NCI-H1417 (cell line): Measurements from ENCODE around the gene PHF21B.
"Not testable (repeated sequence)": the region's sequence is repeated elsewhere in the genome, so short reads cannot be mapped to it uniquely, and the experiment has no call there.

Experiments
- DNase-seq, 3 experiments: peaks; one replicate each; lab custom pipeline; 2025; lab: John Stamatoyannopoulos, UW

The PHF21B gene

GRCh38 chr22:45009606-45010531 is at the start of gene PHF21B:
TSS of gene PHF21B (minus strand) at chr22:45010005. CDS start at chr22:45009549, 456 bp downstream.
- DNase-seq, result peak; percentile 63 to 76 (median 70)

GRCh38 chr22:45059296-45059695 is 49.5 kb upstream of the PHF21B start:
- no peak for DNase-seq

GRCh38 chr22:45058622-45058912 is 48.8 kb upstream of the PHF21B start:
- DNase-seq, result no peak

GRCh38 chr22:45055936-45056335 is 46.1 kb upstream of the PHF21B start:
- DNase-seq, result no peak

- no peak for DNase-seq
These were observed 43.8 kb upstream of the PHF21B start for GRCh38 chr22:45053571-45053970.

- DNase-seq, result no peak
These were observed 43.3 kb upstream of the PHF21B start for GRCh38 chr22:45053094-45053493.

GRCh38 chr22:45052665-45053064 is 42.9 kb upstream of the PHF21B start:
- DNase-seq, result not testable (repeated sequence)

GRCh38 chr22:45051946-45052345 is 42.1 kb upstream of the PHF21B start:
- no peak for DNase-seq

- DNase-seq, result no peak
These were observed 41.6 kb upstream of the PHF21B start for GRCh38 chr22:45051419-45051818.

GRCh38 chr22:45047260-45047659 is 37.5 kb upstream of the PHF21B start:
- no peak for DNase-seq

- DNase-seq, result no peak
These were observed 35.4 kb upstream of the PHF21B start for GRCh38 chr22:45045208-45045607.

GRCh38 chr22:45042263-45042662 is 32.5 kb upstream of the PHF21B start:
- no peak for DNase-seq

GRCh38 chr22:45039133-45039532 is 29.3 kb upstream of the PHF21B start:
- DNase-seq, result no peak

- DNase-seq, result peak in 2 of 3 experiments; percentile 0 to 44
These were observed 26.3 kb upstream of the PHF21B start for GRCh38 chr22:45036154-45036553.

- no peak for DNase-seq
These were observed 25.0 kb upstream of the PHF21B start for GRCh38 chr22:45034821-45035220.

- DNase-seq, result no peak
These were observed 24.4 kb upstream of the PHF21B start for GRCh38 chr22:45034156-45034555.

GRCh38 chr22:45033136-45033535 is 23.3 kb upstream of the PHF21B start:
- no peak for DNase-seq

GRCh38 chr22:45031629-45032403 is 22.0 kb upstream of the PHF21B start:
- no peak for DNase-seq

GRCh38 chr22:45029501-45029900 is 19.7 kb upstream of the PHF21B start:
- DNase-seq, result no peak

GRCh38 chr22:45026511-45026910 is 16.7 kb upstream of the PHF21B start:
- no peak for DNase-seq

- no peak for DNase-seq
These were observed 13.6 kb upstream of the PHF21B start for GRCh38 chr22:45023431-45023830.

- no peak for DNase-seq
These were observed 10.3 kb upstream of the PHF21B start for GRCh38 chr22:45019861-45020655.
